PC-3 (cell line): ENCODE measurements around the gene SLC25A41. TPM values are rescaled to one million over a fixed set of nuclear protein-coding genes. Genes with fewer than 3 reads are reported as not detected.

Experiments
- ATAC-seq: fragments of 200-7000 bp; cut with Tn5 transposase; 2 replicates; pipeline ENCODE4 v1.9.1; 2020; ENCODE audit warnings: mild to moderate bottlenecking, moderate library complexity
- BruUV-seq: library from RNA; stranded (reverse); fragments of 400-500 nt; replicated peaks from 2 replicates; lab custom pipeline; 2021; lab: Mats Ljungman, UMichigan
- CTCF ChIA-PET: fragments of 300-600 bp; sonication (Branson Sonifier 250); formaldehyde crosslinking; loops from one replicate; lab custom pipeline; 2022; ENCODE audit warnings: antibody characterized with exemption; lab: Charles Lee
- POLR2A ChIA-PET: fragments of 300-600 bp; sonication (Branson Sonifier 250); formaldehyde crosslinking; loops from one replicate; lab custom pipeline; 2022; ENCODE audit warnings: antibody characterized with exemption; ENCODE audit not compliant: unreplicated experiment; lab: Charles Lee
- DNase-seq: peaks from one replicate; pipeline ENCODE4 v3.0.0-alpha.2; 2015
- H2AFZ ChIP-seq: fragments of 300-600 bp; sonication (generic); 2 replicates; pipeline ENCODE4 v1.6.0; 2016; ENCODE audit warnings: antibody characterized with exemption, low read length
- H3F3A ChIP-seq: fragments of 300-600 bp; sonication (generic); one replicate; pipeline ENCODE4 v1.6.0; 2017; ENCODE audit warnings: antibody characterized with exemption, low read length, control low read depth, mild to moderate bottlenecking; ENCODE audit not compliant: unreplicated experiment
- H3K27ac ChIP-seq: fragments of 300-600 bp; sonication (generic); 2 replicates; pipeline ENCODE4 v1.5.1; 2016; ENCODE audit warnings: mild to moderate bottlenecking, low read length
- H3K27me3 ChIP-seq: fragments of 300-600 bp; sonication (generic); 2 replicates; pipeline ENCODE4 v1.6.1; 2016; ENCODE audit warnings: low read length, mixed read lengths
- H3K36me3 ChIP-seq: fragments of 300-600 bp; sonication (generic); 2 replicates; pipeline ENCODE4 v1.6.1; 2016; ENCODE audit warnings: low read depth, mixed run types, low read length, mixed read lengths
- H3K4me1 ChIP-seq: fragments of 300-600 bp; sonication (generic); 2 replicates; pipeline ENCODE4 v1.5.1; 2016; ENCODE audit warnings: low read length; ENCODE audit not compliant: insufficient read depth
- H3K4me2 ChIP-seq: fragments of 300-600 bp; sonication (generic); 2 replicates; pipeline ENCODE4 v1.6.0; 2016; ENCODE audit warnings: low read length
- H3K4me3 ChIP-seq: fragments of 300-600 bp; sonication (generic); 2 replicates; pipeline ENCODE4 v1.5.1; 2016; ENCODE audit warnings: mild to moderate bottlenecking, low read length, mixed read lengths
- H3K79me2 ChIP-seq: fragments of 300-600 bp; sonication (generic); 2 replicates; pipeline ENCODE4 v1.6.1; 2017; ENCODE audit warnings: low read length, mixed read lengths
- H3K9ac ChIP-seq: fragments of 300-600 bp; sonication (generic); 2 replicates; pipeline ENCODE4 v1.6.0; 2016; ENCODE audit warnings: mild to moderate bottlenecking, low read length
- H3K9me2 ChIP-seq: fragments of 300-600 bp; sonication (generic); replicated peaks from 2 replicates; pipeline ENCODE4 v1.6.1; 2016; ENCODE audit warnings: mixed run types, low read length, mixed read lengths
- H3K9me3 ChIP-seq: fragments of 300-600 bp; sonication (generic); 2 replicates; pipeline ENCODE4 v1.6.1; 2016; ENCODE audit warnings: low read length, mixed read lengths
- H4K20me1 ChIP-seq: fragments of 300-600 bp; sonication (generic); 2 replicates; pipeline ENCODE4 v1.6.1; 2016; ENCODE audit warnings: low read length, mixed read lengths
- EZH2 ChIP-seq: fragments of 300-600 bp; sonication (generic); IDR thresholded peaks from one replicate; pipeline ENCODE4 v1.6.1; 2017; ENCODE audit warnings: antibody characterized with exemption, mild to moderate bottlenecking, low read length; ENCODE audit not compliant: unreplicated experiment
- EZH2phosphoT487 ChIP-seq: fragments of 300-600 bp; sonication (generic); IDR thresholded peaks from 2 replicates; pipeline ENCODE4 v1.6.1; 2018; ENCODE audit warnings: mild to moderate bottlenecking, antibody characterized with exemption, low read length, borderline replicate concordance
- intact Hi-C: fragments of 100-400 bp; cut with micrococcal nuclease; formaldehyde crosslinking; loops from 2 replicates; pipeline ENCODE4 v1.9.0; 2023
- total RNA-seq: library from RNA; depleted of rRNA; stranded (reverse); fragments of >200 nt; gene quantifications from 2 replicates; pipeline ENCODE4 v1.2.3, GENCODE V29; 2014
- TF ChIP-seq, protein P1 (sequence below): fragments of 300-600 bp; sonication (generic); conservative IDR thresholded peaks from 2 replicates; pipeline ENCODE4 v1.5.1; 2017; ENCODE audit warnings: antibody characterized with exemption, low read depth, mild to moderate bottlenecking, low read length

SLC25A41 gene
- total RNA-seq, 1 experiment from 2014 or later, result 0.26 TPM

DNA sequence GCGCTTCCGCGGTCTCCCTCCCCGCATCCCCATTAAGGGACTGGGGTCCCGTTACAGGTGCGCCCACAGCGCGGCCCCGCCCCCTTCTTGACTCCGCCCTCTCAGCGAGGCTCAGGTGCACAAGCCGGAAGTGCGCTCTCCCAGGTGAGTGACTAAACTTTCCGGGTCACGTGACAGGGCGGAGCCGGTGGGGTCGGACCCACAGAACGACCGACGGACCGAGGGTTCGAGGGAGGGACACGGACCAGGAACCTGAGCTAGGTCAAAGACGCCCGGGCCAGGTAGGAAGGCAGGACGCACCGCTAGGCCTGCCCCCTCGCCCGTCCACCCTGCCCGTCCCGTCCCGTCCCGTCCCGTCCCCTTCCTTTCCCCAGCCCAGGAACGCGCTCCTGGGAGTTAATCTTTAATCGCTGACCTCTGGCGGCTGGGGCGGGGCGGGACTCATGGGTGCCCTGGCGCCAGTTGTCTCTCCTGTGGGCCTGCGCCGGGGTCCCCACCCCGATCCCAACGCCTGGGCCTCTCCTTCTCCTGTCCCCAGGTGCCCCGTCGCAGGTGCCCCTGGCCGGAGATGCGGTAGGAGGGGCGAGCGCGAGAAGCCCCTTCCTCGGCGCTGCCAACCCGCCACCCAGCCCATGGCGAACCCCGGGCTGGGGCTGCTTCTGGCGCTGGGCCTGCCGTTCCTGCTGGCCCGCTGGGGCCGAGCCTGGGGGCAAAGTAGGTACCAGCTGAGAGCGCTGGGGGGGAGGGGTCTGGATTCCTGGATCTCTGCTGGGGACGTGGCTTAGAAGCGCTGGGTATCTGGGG is 30.7 kb upstream of the SLC25A41 start, which contains the start of gene CRB3:
CRB3 (plus strand) TSS at position 202 of the 804 bp plus-strand sequence; CDS start at position 633, 431 bp downstream.
- POLR2A ChIA-PET, result no interaction called here
- Histone ChIP-seq H3K9me3 (no peaks in the 10 kb centered on the region), H3K4me2 (peak within 1 kb of the TSS; percentile 98), H3K27me3 (no peaks in the 10 kb centered on the region), H2AFZ (peak within 1 kb of the TSS; percentile 97), H4K20me1 (no peaks in the 10 kb centered on the region), H3K4me3 (peak within 1 kb of the TSS; percentile 96), H3K4me1 (peaks cover 9% of the 10 kb centered on the region; the same call in 1 of the 2 replicates), H3K9me2 (no peaks in the 10 kb centered on the region), H3F3A (no peaks in the 10 kb centered on the region), H3K9ac (peak within 1 kb of the TSS; percentile 71), H3K79me2 (peaks cover 14% of the 10 kb centered on the region), H3K27ac (no peak within 1 kb of the TSS), H3K36me3 (peaks cover 5% of the 10 kb centered on the region; the same call in 1 of the 2 replicates)
- peak; percentile 93 for DNase-seq
- intact Hi-C loops, result loop anchor here (5.0 kb wide), 1 partner anchor 148 kb away; no protein-coding TSS in a partner anchor
- ATAC-seq, result peak; percentile 4; the same call in 1 of the 2 replicates
- TSS peak; percentile 19 for BruUV-seq
- CTCF ChIA-PET, result no interaction called here
- TF ChIP-seq, protein P1, sequence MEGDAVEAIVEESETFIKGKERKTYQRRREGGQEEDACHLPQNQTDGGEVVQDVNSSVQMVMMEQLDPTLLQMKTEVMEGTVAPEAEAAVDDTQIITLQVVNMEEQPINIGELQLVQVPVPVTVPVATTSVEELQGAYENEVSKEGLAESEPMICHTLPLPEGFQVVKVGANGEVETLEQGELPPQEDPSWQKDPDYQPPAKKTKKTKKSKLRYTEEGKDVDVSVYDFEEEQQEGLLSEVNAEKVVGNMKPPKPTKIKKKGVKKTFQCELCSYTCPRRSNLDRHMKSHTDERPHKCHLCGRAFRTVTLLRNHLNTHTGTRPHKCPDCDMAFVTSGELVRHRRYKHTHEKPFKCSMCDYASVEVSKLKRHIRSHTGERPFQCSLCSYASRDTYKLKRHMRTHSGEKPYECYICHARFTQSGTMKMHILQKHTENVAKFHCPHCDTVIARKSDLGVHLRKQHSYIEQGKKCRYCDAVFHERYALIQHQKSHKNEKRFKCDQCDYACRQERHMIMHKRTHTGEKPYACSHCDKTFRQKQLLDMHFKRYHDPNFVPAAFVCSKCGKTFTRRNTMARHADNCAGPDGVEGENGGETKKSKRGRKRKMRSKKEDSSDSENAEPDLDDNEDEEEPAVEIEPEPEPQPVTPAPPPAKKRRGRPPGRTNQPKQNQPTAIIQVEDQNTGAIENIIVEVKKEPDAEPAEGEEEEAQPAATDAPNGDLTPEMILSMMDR, result no peak
- TF ChIP-seq EZH2, result no peak
- no peak for TF ChIP-seq EZH2phosphoT487

DNA sequence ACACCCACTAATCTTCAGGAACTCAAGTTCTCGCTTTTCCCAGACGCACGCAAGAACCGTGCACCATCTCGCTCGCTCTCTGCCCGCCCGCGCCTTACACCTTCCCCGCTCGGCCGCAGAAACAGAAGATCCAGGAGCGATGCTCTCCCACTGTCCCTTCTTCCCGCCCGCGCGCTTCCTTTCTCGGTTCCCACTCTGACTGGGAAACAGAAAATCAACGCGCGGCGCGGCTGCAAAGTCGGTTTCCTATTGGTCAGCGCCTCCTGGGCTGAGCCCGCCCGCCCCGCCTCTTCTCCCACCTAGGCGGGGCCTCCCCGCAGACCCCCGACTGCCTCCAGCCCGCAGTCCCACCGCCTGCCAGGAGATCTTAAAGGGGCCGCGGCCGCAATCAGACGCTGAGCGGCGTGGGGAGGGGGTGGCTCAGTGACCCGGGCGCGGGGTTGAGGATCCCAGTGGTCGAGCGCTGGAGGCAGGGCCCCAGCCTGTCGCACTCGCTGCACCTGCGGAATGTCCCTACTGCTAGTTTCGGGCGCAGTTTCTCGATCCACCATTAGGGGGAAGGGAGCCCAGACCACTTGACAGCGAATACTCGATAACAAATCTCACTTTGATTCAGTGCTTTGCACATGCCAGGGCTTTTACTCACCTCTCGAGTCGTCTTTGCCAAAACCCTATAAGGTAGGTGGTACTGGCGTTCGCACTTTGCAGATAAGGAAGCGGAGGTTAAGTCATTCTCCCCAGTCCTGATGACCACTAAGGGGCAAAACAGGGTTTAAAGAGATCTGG is 26.7 kb upstream of the SLC25A41 start:
- intact Hi-C loops, result loop anchor here (1.0 to 5.0 kb wide), 5 partner anchors 35 to 173 kb away; partner anchors contain the start of gene ALKBH7
- Histone ChIP-seq H3K36me3 (peaks cover 9% of the 10 kb centered on the region), H3K79me2 (peaks cover 10% of the 10 kb centered on the region), H3K9me3 (no peaks in the 10 kb centered on the region), H3K4me1 (peaks cover 14% of the 10 kb centered on the region), H3F3A (no peaks in the 10 kb centered on the region), H2AFZ (peak overlapping the region; percentile 75), H3K27ac (peak overlapping the region; percentile 8; the same call in 1 of the 2 replicates), H3K9ac (no peak overlapping the region), H4K20me1 (no peaks in the 10 kb centered on the region), H3K4me2 (peak overlapping the region; percentile 97), H3K9me2 (no peaks in the 10 kb centered on the region), H3K27me3 (no peaks in the 10 kb centered on the region), H3K4me3 (peak overlapping the region; percentile 68)
- BruUV-seq, result TSS peak; percentile 18
- ChIA-PET POLR2A (no interaction called here), CTCF (no interaction called here)
- TF ChIP-seq, protein P1, result peak; percentile 71
- no peak for TF ChIP-seq EZH2
- ATAC-seq (peak; percentile 73), DNase-seq (peak; percentile 99)
